Measurements from ENCODE around the gene SLC26A11.

- TF ChIP-seq, protein P1, sequence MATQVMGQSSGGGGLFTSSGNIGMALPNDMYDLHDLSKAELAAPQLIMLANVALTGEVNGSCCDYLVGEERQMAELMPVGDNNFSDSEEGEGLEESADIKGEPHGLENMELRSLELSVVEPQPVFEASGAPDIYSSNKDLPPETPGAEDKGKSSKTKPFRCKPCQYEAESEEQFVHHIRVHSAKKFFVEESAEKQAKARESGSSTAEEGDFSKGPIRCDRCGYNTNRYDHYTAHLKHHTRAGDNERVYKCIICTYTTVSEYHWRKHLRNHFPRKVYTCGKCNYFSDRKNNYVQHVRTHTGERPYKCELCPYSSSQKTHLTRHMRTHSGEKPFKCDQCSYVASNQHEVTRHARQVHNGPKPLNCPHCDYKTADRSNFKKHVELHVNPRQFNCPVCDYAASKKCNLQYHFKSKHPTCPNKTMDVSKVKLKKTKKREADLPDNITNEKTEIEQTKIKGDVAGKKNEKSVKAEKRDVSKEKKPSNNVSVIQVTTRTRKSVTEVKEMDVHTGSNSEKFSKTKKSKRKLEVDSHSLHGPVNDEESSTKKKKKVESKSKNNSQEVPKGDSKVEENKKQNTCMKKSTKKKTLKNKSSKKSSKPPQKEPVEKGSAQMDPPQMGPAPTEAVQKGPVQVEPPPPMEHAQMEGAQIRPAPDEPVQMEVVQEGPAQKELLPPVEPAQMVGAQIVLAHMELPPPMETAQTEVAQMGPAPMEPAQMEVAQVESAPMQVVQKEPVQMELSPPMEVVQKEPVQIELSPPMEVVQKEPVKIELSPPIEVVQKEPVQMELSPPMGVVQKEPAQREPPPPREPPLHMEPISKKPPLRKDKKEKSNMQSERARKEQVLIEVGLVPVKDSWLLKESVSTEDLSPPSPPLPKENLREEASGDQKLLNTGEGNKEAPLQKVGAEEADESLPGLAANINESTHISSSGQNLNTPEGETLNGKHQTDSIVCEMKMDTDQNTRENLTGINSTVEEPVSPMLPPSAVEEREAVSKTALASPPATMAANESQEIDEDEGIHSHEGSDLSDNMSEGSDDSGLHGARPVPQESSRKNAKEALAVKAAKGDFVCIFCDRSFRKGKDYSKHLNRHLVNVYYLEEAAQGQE (IDR thresholded peaks at IDR 0.05; ENCODE audit: low read depth): no peak
- no peak for TF ChIP-seq POLR2A (IDR thresholded peaks at IDR 0.05; ENCODE audit: borderline replicate concordance, extremely low read depth, insufficient read depth, insufficient read length)
- no peak for TF ChIP-seq CTCF (IDR thresholded peaks at IDR 0.05 in 2 of 3, conservative IDR thresholded peaks at IDR 0.05 in 1 of 3; ENCODE audit: borderline replicate concordance in 1 of 3, insufficient read depth in 1 of 3, low read depth in 2 of 3, low read length in 2 of 3)
- no peak for TF ChIP-seq EZH2 (IDR thresholded peaks at IDR 0.05)
These were observed 8.2 kb downstream of the SLC26A11 start for GRCh38 chr17:80228477-80228876.

All from HCT116 (cell line).